Activated T-helper 17 cell treated with anti-CD3 and anti-CD28 coated beads, Interleukin-2, amount 50 U/mL, for 72 hours (primary cell): ENCODE results near the gene WASL. TPM values are rescaled to one million over a fixed set of nuclear protein-coding genes. Genes with fewer than 3 reads are reported as not detected.

Experiments
- ATAC-seq: fragments of 150-1000 bp; cut with Tn5 transposase; replicated peaks from 2 replicates; pipeline ENCODE4 v1.10.0; 2021; ENCODE audit warnings: mild to moderate bottlenecking, moderate library complexity
- H3K27ac Mint-ChIP-seq: one replicate; pipeline ENCODE4 v1.8.0; 2022; ENCODE audit warnings: mixed read lengths
- H3K27me3 Mint-ChIP-seq: one replicate; pipeline ENCODE4 v1.8.0; 2022; ENCODE audit warnings: mixed read lengths
- H3K36me3 Mint-ChIP-seq: one replicate; pipeline ENCODE4 v1.8.0; 2022; ENCODE audit warnings: low read depth, mild to moderate bottlenecking, mixed read lengths
- H3K4me1 Mint-ChIP-seq: one replicate; pipeline ENCODE4 v1.8.0; 2022; ENCODE audit warnings: mixed read lengths
- H3K4me3 Mint-ChIP-seq: one replicate; pipeline ENCODE4 v1.8.0; 2022; ENCODE audit warnings: mild to moderate bottlenecking, mixed read lengths
- H3K9me3 Mint-ChIP-seq: one replicate; pipeline ENCODE4 v1.8.0; 2022; ENCODE audit warnings: mixed read lengths
- total RNA-seq, 2 donors: library from RNA; stranded (reverse); gene quantifications; one replicate each; pipeline ENCODE4 v1.2.3, GENCODE V29; 2022

The WASL gene
- total RNA-seq, 2 donors from 2014 or later = 8.0 to 8.7 TPM

DNA sequence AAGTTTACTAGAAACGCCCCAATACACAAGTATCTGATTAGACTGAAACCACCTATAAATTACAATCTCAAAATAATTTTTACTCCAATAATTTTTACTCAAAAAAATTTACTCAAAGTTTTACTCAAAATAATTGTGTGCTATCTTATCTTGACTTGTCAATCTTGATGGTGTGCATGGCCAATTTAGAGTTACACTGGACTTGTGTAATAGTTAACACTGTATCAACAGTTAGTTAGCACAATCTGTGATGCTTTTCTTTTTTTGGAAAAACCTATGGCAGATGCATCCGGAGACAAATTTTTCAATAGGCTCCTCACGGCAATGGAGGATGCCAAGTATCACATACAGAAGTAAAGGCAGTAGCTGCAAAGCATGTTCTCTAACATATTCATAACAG lies 68.2 kb downstream of the WASL start:
- peaks cover 48% of the 10 kb centered on the region for H3K36me3 Mint-ChIP-seq
- H3K4me1 Mint-ChIP-seq = no peaks in the 10 kb centered on the region
- no peak overlapping the region for H3K27ac Mint-ChIP-seq
- no peaks in the 10 kb centered on the region for H3K27me3 Mint-ChIP-seq
- no peak overlapping the region for H3K4me3 Mint-ChIP-seq
- no peaks in the 10 kb centered on the region for H3K9me3 Mint-ChIP-seq
- no peak for ATAC-seq

DNA sequence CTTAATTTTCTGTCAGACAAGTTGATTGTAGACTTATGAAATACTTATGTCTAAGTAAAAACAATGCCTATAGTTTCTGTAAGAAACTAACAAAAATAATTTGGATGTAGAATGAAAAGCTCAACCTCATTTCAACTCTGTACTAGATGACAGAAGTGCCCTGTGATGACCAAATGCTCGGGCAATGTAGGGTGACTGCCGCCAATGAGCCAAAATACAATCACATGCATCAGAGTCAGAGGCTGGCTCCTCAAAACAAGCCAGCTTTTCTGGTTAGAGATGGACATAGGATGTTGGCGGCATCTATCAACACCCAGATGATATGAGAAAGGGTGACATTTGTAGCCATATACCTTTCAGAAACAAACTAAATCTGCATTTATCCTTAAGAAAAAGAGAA lies 69.2 kb downstream of the WASL start:
- Mint-ChIP-seq H3K4me3 (no peak overlapping the region), H3K27ac (no peak overlapping the region), H3K27me3 (no peaks in the 10 kb centered on the region), H3K4me1 (no peaks in the 10 kb centered on the region), H3K9me3 (no peaks in the 10 kb centered on the region), H3K36me3 (peaks cover 38% of the 10 kb centered on the region)
- no peak for ATAC-seq

DNA sequence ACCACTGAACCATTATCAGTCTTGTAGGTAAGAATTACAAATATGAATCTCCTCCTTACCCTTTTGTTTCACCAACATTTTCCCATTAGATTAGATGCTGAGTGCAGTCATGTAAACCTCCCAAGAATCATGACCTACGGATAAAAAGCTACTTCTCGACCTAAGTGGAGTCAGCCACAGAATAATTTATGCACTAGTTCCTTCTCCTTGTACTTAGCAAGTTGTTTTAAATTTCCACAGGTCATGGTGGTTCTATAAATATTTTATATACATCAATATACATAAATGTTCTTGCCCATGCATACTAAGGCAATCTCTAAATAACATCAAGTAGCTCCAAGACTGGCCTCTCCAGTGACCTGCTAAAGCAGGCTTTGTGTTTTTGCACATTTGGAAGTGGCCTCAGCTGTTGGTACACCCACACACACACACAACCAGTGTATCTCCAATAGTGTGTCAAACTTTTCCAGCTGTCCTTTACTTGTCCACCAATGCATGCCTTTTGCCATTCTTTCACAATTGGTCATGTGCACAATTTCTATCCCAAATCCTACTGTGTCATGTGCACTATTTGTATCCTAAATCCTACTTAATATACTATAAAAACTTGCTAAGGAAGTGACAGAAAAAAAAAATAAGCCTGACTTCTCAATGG lies 71.6 kb downstream of the WASL start:
- Mint-ChIP-seq H3K27ac (no peak overlapping the region), H3K9me3 (no peaks in the 10 kb centered on the region), H3K27me3 (no peaks in the 10 kb centered on the region), H3K4me1 (no peaks in the 10 kb centered on the region), H3K36me3 (peaks cover 26% of the 10 kb centered on the region), H3K4me3 (no peak overlapping the region)
- no peak for ATAC-seq

DNA sequence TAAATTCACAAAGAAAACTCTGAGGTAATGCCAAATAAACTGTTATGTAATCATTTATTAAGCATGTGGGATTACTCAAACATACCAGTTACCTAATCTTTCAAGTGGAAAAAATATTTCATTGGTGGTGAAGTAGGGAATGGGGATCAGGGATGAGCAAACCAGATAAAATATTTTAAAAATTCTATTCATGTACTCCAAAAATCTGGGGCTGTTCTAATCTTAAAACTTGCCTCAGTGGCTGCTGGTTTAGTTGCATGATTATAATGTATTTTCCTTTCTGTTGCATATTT lies 73.7 kb downstream of the WASL start:
- ATAC-seq = no peak
- no peak overlapping the region for H3K4me3 Mint-ChIP-seq
- no peaks in the 10 kb centered on the region for H3K9me3 Mint-ChIP-seq
- H3K27ac Mint-ChIP-seq = no peak overlapping the region
- no peaks in the 10 kb centered on the region for H3K4me1 Mint-ChIP-seq
- no peaks in the 10 kb centered on the region for H3K27me3 Mint-ChIP-seq
- H3K36me3 Mint-ChIP-seq = peaks cover 10% of the 10 kb centered on the region

DNA sequence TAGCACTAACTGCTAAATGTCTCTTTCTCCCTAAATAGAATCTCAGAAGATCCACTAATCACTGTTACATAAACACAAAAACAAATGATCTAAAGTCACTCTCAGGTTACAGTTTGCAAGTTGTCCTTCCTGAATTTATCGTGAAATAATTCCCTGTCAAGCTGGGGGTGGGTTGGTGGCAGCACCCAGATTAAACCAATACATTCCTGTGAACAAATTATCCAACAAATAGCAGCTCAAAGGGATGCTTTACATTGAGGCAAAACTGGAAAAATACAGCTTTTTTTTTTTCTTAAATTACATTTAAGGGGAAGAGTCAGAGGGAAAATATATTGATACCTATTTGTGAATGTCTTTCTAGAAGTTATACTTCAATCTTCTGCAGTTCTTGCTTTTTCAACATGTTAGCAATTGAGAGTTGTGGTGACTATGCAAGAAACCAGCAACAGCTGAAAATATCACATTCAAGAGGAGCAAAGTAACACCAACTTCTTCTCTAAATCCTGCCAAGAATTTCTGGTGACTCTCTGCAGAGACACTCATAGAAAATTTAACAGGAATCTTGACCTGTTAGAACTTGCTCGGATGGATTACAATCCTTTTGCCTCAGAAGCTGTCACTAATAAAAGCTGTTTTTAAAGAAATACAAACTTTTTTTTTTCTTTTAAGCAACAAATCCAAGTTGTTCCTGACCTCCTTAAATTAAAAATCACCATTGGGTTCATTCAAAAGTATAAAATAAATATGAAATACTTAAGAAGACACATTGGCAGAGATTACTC lies 74.2 kb downstream of the WASL start:
- Mint-ChIP-seq H3K27me3 (no peaks in the 10 kb centered on the region), H3K4me1 (no peaks in the 10 kb centered on the region), H3K27ac (no peak overlapping the region), H3K36me3 (peaks cover 7% of the 10 kb centered on the region), H3K4me3 (no peak overlapping the region), H3K9me3 (no peaks in the 10 kb centered on the region)
- no peak for ATAC-seq

DNA sequence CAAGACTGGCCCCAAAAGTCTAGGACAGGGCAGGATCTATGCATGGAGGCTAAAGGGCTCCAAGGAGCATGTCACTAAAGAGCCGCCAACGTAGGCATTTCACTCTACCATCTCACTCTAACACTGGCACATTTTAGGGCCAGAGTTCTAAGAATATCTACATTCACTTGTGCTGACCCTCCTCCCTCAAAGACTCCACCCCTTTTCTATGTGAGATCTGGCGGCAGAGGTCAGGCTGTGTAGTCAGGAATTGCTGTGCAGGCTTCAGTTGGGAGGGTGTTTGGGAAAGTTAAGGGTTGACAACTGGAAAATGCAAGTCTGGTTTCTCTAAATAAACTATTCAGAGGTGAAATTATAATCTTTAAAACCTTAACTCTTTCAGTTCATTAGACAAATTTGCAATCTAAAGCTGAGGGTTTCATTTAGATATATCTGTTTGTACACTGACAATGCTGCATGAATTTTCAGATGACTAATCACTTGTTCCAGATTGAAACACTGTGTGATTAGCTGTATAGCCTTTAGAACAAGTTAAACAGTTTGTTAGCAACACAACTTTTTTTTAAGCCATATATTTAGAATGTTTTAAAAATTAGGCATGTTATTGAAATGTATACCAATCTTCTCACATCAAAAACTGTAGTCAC lies 74.9 kb downstream of the WASL start:
- Mint-ChIP-seq H3K4me3 (no peak overlapping the region), H3K9me3 (no peaks in the 10 kb centered on the region), H3K4me1 (no peaks in the 10 kb centered on the region), H3K27ac (no peak overlapping the region), H3K36me3 (peaks cover 2% of the 10 kb centered on the region), H3K27me3 (no peaks in the 10 kb centered on the region)
- ATAC-seq = no peak

DNA sequence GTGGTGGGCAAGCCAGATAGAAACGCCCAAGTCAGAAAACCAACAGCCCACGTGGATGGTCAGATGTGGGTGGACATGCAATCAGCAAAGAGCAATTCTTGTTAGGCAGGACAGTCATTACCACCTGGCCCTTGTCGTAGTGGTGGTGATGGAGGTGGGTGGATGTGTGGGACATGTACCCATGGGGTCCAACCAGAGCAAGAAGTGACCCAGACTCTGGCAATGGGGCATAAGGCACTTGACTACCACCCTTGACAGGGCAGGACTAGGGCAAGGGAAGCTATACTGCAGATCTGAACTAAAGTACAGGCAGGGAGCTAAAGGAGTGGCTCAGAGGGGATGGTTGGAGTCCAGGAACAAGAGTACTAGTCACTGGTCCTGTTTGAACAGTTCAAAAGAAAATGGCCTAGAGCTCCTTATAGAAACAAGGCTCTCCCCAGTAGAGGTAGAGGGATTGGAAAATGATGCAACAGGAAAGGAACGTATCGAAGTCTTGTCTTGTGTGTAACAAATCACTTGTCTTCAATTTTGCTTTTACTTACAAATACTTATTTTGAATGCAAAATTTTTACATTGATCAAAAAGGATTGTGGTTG lies 75.6 kb downstream of the WASL start:
- Mint-ChIP-seq H3K9me3 (no peaks in the 10 kb centered on the region), H3K4me3 (no peak overlapping the region), H3K4me1 (no peaks in the 10 kb centered on the region), H3K36me3 (no peaks in the 10 kb centered on the region), H3K27ac (no peak overlapping the region), H3K27me3 (no peaks in the 10 kb centered on the region)
- ATAC-seq = no peak

DNA sequence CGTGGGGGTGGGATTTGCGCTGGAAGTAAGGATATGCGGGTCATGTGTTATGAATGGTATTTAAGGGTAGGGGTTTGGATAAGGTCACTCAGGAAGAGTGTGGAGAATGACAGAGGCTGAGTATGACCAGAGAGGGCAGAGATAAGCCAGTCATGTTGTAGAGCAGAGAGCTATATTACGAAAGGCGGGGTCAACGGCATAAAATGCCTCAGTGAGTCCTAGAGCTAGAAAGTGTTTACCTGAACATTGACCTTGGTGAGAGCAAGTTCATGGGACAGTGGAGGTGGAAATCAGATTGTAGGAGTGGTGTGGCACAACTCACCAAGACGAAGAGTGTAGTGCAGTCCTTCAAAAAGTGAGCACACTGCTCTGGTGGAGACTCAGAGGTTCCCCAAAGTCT lies 79.3 kb downstream of the WASL start:
- H3K27me3 Mint-ChIP-seq = no peaks in the 10 kb centered on the region
- no peak overlapping the region for H3K4me3 Mint-ChIP-seq
- no peak overlapping the region for H3K27ac Mint-ChIP-seq
- H3K4me1 Mint-ChIP-seq = no peaks in the 10 kb centered on the region
- no peaks in the 10 kb centered on the region for H3K9me3 Mint-ChIP-seq
- no peaks in the 10 kb centered on the region for H3K36me3 Mint-ChIP-seq
- ATAC-seq = no peak

DNA sequence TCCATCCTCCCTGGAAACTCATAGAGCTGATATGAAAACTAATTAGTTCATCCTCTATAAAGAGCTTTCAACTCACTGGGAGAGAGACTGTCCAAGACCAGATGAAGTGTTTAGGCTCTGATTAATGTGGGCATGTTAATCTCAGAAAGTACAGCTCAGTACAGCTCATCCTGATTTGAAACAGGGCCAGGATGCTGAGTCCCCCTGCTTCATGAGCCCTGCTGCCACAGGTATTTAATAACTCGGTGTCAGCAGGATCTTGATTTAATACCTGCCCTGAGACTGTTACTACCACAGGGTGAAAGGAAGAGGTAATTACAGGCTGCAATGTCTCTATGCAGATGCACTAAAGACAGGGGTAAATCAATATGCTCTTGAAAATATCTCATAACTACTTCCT lies 82.3 kb downstream of the WASL start:
- no peak for ATAC-seq
- Mint-ChIP-seq H3K9me3 (no peaks in the 10 kb centered on the region), H3K4me1 (no peaks in the 10 kb centered on the region), H3K36me3 (no peaks in the 10 kb centered on the region), H3K27me3 (peaks cover 15% of the 10 kb centered on the region), H3K4me3 (no peak overlapping the region), H3K27ac (no peak overlapping the region)

DNA sequence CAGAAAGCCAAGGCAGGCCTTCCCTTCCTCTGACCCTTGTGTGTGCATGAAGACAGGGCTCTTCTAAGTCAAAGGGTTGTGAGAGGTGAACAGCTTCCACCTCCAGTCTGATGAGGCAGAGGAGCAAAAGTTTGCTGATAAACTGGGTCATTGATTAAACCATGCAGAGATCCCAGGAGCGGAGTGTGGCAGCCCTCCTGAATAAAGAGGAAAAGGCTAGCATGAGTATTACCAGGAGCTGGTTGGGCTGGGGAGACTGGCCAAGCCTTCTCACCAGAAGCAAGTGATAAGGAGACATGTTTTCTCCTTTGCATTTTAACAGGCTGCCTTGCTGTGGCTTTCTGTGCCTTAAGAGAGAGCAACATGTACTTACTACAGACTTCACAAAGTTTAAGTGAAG lies 82.9 kb downstream of the WASL start:
- no peaks in the 10 kb centered on the region for H3K4me1 Mint-ChIP-seq
- H3K9me3 Mint-ChIP-seq = no peaks in the 10 kb centered on the region
- no peak for ATAC-seq
- H3K36me3 Mint-ChIP-seq = no peaks in the 10 kb centered on the region
- H3K27me3 Mint-ChIP-seq = peaks cover 15% of the 10 kb centered on the region
- no peak overlapping the region for H3K4me3 Mint-ChIP-seq
- H3K27ac Mint-ChIP-seq = no peak overlapping the region

DNA sequence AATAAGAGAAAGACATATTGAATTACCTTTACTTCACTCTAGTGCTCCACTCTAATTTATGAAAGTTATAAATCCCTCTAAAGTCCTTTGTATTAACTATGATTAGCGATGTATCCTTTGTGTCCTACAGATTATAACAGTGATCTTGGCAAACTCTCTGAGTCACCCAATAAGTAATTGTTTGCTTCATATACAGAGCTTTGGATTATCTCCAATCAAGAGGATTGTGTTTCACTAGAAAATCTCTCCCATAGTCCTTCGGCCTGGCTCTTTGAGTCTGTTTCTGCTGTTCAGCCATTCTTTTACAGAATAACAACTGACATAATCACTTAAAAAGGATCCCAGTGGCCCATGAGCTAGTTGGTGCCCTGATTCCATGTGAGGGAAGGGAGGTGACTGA lies 83.6 kb downstream of the WASL start:
- no peaks in the 10 kb centered on the region for H3K36me3 Mint-ChIP-seq
- no peak for ATAC-seq
- H3K9me3 Mint-ChIP-seq = no peaks in the 10 kb centered on the region
- no peaks in the 10 kb centered on the region for H3K4me1 Mint-ChIP-seq
- no peak overlapping the region for H3K27ac Mint-ChIP-seq
- no peak overlapping the region for H3K4me3 Mint-ChIP-seq
- H3K27me3 Mint-ChIP-seq = peaks cover 18% of the 10 kb centered on the region

DNA sequence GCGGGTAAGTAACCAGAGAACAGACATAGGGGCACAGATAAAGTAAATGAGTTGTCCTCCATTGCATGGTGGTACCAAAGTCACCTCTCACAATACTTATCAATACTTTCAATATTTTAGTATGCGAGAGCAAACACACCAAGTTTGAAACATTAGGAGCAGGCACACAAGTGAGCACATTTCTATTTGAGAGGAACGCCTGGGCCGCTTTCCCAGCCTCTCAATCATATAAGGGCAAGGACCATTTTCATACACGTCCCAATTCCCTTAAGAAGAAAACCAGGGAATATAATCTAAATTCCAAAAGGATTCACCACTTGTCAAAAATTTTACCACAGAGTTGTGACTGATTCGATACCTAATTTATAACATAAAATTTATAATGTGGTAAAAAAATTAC lies 85.6 kb downstream of the WASL start:
- ATAC-seq = no peak
- no peaks in the 10 kb centered on the region for H3K36me3 Mint-ChIP-seq
- no peak overlapping the region for H3K27ac Mint-ChIP-seq

DNA sequence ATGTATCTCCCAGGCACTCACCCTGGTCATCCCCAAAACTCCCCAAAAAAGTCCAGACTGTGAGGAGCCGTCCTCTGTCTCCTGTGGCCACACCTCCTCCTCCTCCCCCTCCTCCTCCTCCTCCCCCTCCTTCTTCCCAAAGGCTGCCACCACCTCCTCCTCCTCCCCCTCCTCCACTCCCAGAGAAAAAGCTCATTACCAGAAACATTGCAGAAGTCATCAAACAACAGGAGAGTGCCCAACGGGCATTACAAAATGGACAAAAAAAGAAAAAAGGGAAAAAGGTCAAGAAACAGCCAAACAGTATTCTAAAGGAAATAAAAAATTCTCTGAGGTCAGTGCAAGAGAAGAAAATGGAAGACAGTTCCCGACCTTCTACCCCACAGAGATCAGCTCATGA lies 86.0 kb downstream of the WASL start:
- H3K27ac Mint-ChIP-seq = no peak overlapping the region
- H3K9me3 Mint-ChIP-seq = no peaks in the 10 kb centered on the region
- H3K4me3 Mint-ChIP-seq = no peak overlapping the region
- no peak for ATAC-seq
- H3K4me1 Mint-ChIP-seq = no peaks in the 10 kb centered on the region
- H3K27me3 Mint-ChIP-seq = peaks cover 18% of the 10 kb centered on the region
- no peaks in the 10 kb centered on the region for H3K36me3 Mint-ChIP-seq

More for the DNA sequence above, 85.6 kb downstream of the WASL start:
- no peaks in the 10 kb centered on the region for H3K9me3 Mint-ChIP-seq
- peaks cover 18% of the 10 kb centered on the region for H3K27me3 Mint-ChIP-seq
- H3K4me1 Mint-ChIP-seq = no peaks in the 10 kb centered on the region
- H3K4me3 Mint-ChIP-seq = no peak overlapping the region

DNA sequence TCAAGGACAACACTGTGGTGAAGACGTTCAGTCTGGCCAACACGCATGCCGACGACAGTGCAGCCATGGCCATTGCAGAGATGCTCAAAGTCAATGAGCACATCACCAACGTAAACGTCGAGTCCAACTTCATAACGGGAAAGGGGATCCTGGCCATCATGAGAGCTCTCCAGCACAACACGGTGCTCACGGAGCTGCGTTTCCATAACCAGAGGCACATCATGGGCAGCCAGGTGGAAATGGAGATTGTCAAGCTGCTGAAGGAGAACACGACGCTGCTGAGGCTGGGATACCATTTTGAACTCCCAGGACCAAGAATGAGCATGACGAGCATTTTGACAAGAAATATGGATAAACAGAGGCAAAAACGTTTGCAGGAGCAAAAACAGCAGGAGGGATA lies 86.5 kb downstream of the WASL start:
- Mint-ChIP-seq H3K27ac (no peak overlapping the region), H3K27me3 (peaks cover 18% of the 10 kb centered on the region), H3K4me1 (no peaks in the 10 kb centered on the region), H3K9me3 (no peaks in the 10 kb centered on the region), H3K4me3 (no peak overlapping the region), H3K36me3 (no peaks in the 10 kb centered on the region)
- ATAC-seq = no peak

DNA sequence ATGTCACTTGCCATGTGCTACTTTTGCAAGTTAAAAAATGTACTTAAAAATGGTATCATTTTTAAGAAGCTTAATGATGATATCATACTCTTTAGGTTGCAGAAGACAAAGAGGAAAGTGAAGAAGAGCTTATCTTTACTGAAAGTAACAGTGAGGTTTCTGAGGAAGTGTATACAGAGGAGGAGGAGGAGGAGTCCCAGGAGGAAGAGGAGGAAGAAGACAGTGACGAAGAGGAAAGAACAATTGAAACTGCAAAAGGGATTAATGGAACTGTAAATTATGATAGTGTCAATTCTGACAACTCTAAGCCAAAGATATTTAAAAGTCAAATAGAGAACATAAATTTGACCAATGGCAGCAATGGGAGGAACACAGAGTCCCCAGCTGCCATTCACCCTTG lies 87.0 kb downstream of the WASL start:
- H3K4me3 Mint-ChIP-seq = no peak overlapping the region
- no peak for ATAC-seq
- no peaks in the 10 kb centered on the region for H3K9me3 Mint-ChIP-seq
- no peaks in the 10 kb centered on the region for H3K36me3 Mint-ChIP-seq
- peaks cover 18% of the 10 kb centered on the region for H3K27me3 Mint-ChIP-seq
- no peak overlapping the region for H3K27ac Mint-ChIP-seq
- H3K4me1 Mint-ChIP-seq = no peaks in the 10 kb centered on the region
